NCI-H524 treated with DMSO at 0.1 percent for 48 hours (cell line): ENCODE data around the gene VPS9D1.
A peak's percentile ranks its signal among the peaks of the same experiment; 100 is the strongest.
"Not testable (repeated sequence)": the region's sequence is repeated elsewhere in the genome, so short reads cannot be mapped to it uniquely, and the experiment has no call there.

Source experiments
- DNase-seq: peaks from one replicate; lab custom pipeline; 2025; lab: John Stamatoyannopoulos, UW

VPS9D1 gene

DNA sequence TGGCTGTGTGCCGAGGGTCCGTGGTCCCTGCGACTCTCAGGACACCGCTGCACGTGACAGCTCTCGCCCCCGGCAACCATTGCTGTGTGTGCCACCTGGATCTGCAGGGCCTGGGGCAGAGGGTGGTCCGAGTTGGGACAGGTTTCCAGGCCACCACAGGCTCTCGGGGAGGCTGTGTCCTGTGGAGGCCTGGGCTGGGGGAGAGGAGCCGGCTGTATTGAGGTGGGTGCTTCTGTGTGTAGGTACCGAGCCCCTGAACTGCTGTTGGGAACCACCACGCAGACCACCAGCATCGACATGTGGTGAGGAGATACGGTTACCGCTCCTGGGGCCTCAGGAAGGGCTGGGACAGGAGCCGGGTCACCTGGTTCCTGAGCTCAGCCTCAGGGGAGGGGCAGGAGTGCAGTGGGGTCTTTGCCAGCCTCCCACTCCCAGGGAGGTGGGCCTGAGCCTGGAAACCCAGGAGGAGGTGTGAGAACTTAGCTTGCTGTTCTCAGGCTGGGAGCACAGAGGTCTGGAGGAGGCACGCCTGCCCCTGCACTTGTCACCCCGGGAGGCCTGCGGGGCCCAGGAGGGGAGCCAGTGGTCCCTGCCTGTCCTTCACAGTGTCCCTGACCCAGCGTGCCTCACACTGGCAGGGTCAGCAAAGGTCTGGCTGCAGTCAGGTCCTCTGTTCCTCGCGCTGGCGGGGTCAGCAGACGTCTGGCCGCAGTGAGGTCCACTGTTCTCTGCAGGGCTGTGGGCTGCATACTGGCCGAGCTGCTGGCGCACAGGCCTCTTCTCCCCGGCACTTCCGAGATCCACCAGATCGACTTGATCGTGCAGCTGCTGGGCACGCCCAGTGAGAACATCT, 26.5 kb downstream of the VPS9D1 start:
- DNase-seq = no peak

DNA sequence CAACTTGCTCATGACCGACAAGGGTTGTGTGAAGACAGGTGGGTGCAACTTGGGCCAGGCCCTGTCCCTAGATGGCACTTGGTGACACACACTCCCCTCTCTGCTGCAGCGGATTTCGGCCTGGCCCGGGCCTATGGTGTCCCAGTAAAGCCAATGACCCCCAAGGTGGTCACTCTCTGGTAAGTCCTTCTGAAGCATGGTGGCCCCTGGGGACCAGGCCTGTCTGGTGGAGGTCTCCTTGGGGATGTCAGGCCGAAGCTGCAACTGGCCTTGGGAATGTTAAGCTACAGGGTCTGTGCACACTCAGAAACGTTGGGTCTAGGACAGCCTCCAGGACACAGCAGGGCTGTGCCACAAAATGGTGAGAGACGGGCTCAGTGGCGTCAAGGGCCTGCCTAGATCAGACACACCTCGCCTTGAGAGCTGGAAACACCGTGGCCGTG, 27.4 kb downstream of the VPS9D1 start:
- no peak for DNase-seq

DNA sequence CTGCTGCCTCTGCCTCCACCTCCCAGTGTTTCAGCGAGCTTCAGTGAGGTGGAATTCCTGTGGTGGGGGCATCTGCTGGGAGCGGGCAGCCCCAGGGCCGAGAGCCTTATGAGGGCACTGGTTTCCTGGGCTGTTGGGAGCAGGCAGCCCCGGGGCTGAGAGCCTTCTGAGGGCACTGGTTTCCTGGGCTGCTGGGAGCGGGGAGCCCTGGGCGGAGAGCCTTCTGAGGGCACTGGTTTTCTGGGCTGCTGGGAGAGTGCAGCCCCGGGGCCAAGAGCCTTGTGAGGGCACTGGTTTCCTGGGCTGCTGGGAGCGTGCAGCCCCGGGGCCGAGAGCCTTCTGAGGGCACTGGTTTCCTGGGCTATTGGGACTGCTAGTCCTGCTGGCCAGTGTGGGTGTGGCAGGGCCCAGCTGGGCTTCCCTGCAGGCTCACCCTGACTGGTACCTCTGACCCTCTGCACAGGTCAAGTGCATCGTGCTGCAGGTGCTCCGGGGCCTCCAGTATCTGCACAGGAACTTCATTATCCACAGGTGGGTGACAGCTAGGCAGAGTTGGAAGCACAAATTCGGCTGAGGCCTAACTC, 28.6 kb downstream of the VPS9D1 start:
- no peak for DNase-seq

DNA sequence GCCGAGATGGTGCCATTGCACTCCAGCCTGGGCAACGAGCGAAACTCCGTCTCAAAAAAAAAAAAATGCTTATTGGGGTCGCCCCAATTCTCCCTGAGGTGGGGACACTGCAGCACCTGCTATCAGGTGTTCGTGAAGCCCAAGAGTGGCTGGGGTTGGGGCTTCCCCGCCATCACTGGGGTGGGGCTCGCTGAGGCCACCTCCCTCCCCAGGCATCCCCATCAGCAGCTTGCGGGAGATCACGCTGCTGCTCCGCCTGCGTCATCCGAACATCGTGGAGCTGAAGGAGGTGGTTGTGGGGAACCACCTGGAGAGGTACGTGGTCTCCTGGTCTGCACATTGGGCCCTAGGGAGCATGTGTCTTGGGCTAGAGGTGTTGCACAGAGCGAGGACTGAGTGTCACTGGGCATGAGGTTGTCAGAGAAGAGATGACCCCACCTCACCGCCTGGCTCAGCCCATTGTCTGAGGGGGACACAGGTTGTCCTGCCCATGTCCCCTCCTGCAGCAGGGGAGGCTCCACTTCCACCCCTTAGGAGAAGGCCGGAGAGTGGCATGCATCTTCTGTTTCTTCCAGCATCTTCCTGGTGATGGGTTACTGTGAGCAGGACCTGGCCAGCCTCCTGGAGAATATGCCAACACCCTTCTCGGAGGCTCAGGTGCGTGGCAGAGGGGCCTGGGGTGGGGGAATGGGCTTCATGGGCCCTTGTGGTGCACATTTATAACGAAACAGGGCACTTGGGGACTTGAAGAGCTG, 29.3 kb downstream of the VPS9D1 start:
- DNase-seq = no peak

DNA sequence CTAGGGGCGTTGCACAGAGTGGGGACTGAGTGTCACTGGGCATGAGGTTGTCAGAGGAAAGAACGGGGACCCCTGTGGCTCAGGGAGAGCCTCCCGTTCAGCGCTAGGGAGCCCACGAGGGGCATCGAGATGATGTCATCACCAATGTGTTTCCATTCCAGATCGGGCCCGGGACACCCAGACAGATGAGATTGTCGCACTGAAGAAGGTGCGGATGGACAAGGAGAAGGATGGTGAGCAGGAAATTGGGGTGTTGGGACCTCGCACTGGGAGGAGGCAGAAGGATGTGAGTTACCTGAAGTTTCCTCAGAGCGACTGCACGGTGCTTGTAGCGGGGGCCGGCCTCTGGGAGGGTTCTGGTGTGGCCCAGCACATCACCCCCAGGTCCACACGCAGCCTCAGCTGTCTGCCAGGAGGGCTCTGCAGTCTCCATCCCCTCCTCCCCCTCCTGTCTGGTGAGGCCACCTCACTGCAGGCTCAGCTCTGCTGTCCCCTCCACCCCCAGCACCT, 30.3 kb downstream of the VPS9D1 start:
- DNase-seq = no peak

DNA sequence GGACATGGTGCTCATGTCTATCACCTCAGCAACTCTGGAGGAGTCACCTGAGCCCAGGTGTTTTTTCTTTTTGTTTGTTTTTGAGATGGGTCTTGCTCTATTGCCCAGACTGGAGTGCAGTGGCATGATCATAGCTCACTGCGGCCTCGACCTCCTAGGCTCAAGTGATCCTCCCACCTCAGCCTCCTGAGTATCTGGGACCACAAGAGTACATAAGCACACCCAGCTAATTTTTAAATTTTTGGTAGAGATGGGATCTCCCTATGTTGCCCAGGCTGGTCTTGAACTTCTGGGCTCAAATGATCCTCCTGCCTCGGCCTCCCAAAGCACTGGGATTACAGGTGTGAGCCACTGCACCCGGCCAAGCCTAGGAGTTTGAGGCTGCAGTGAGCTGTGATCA, 31.1 kb downstream of the VPS9D1 start:
- not testable (repeated sequence) for DNase-seq

DNA sequence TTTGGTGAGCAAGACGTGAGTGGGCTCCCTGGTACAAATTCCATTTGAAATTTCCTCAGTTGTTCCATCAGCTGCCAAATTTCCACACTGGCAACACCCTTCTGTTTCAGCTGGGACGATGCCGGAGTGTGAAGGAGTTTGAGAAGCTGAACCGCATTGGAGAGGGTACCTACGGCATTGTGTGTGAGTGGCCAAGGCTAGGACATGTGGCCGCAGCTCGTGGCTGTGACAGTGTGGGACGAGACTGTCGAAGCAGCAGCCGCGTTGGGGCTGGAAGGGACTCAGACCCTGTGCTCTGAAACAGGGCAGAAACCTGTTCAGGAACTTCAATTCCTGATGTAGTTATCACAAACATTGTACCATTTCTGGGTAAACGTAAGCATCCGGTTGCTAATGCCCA, 31.6 kb downstream of the VPS9D1 start:
- DNase-seq = no peak

DNA sequence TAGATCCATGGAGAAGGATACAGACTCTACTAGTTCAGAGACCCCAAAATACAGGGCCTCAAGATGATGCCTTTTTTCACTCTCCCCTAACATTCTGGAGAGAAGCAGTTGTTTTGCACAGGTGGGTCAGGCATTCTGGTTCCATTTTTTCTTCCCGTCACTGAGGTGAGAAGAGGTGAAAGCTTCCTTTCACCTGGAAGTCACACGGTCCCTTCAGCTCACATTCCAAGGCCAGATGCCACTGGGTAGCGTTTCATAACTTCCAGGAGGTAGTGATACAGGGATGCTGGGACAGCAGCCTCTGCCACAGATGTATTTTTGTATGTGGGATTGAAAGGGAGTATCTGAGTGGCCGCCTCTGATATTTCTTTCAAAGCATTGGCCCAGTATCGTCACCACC, 32.3 kb downstream of the VPS9D1 start:
- no peak for DNase-seq

DNA sequence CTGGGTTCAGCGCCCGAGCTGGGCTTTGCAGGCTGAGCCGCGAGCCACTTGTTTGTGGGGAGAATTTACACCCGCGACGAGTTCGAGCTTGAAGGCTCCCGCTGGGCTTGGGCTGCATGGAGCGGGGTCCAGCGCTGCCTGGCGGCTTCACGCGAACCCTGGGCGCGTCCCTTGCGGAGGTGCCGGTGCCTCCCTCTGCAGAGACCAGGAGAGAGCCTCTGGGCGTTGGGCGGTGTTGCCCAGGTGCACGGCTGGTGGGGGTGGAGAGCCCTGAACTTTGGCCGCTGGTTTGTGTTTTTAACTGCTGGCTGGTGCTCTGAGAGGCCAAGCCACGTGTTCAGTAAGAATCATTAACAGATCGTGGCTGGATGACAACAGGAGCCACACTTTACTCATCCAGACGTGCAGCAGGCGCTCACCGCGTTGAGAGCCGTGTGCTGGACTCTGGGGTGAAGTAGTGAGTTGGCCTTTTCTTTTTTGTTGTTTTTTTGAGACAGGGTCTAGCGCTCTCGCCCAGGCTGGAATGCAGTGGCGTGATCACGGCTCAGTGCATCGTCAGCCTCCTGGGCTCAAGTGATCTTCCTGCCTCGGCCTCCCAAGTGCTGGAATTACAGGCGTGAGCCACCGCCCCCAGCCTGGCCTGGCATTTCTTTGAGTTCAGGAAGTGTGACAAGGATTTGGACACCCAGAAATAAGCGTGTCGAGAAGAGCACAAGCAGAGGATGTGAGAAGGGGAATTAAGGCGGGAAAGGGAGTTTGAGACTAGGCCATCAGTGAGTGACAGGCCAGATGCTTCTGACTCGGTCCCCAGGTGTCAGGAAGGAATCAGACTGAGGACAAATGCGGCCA, 33.4 kb downstream of the VPS9D1 start:
- no peak for DNase-seq

DNA sequence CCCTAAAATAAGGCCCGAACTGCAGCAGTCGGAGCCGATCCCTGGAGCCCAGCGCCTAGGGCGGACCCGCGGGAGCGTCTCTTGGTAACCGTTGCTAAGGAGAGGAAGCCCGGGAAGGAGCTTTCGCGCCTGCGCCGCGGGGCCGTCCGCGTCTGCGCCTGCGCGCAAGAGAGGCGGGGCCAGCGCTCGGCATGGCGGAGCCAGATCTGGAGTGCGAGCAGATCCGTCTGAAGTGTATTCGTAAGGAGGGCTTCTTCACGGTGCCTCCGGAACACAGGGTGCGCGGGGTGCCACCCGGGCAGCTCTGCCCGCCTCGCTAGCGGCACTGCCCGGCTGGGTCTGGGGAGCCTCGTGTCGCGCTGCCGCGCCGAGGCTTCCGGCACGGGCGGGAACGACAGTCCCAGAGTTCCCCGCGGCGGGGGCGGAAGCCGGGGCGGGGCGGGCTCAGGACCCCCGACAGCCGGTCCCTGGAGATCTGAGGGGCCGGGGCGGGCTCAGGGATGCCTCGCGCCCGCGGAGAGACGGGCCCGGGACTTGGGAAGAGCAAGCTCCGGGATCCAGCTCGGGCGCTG, 34.1 kb downstream of the VPS9D1 start, which contains the start of gene CDK10:
TSS of gene CDK10 (plus strand) at position 170 of the 572 bp plus-strand sequence. CDS start at position 192, 22 bp downstream.
- DNase-seq = peak; percentile 34

DNA sequence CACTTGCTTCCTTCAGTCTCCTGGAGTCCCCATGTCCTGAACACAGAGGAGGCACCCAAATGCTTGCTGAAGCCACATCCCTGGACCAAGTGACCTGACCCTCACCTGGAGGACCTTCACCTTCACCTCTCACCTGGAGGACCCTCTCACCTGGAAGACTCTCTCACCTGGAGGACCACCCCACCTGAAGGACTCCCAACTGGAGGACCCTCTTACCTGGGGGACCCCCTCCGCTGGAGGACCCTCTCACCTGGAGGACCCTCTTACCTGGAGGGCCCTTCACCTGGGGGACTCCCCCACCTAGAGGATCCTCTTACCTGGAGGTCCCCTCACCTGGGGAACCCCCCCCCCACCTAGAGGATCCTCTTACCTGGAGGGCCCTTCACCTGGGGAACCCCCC, 34.8 kb downstream of the VPS9D1 start:
- no peak for DNase-seq

DNA sequence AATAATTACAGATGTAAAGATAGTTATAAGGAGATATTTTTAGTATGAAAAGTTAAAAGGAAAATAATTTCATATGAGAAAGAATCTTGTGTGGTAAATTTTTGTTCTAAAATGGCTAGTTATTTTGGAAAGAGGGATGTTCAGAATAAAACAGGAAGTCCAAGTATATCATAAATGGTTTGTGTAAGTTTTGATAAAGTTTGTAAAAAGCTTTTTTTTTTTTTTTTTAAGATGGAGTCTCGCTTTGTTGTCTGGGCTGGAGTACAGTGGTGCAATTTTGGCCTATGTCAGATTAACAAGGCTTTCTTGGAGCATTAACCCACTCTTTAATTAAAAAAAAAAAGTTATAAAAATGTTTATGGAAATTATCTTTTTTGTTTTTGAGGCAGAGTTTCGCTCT, 42.4 kb downstream of the VPS9D1 start:
- DNase-seq = no peak

DNA sequence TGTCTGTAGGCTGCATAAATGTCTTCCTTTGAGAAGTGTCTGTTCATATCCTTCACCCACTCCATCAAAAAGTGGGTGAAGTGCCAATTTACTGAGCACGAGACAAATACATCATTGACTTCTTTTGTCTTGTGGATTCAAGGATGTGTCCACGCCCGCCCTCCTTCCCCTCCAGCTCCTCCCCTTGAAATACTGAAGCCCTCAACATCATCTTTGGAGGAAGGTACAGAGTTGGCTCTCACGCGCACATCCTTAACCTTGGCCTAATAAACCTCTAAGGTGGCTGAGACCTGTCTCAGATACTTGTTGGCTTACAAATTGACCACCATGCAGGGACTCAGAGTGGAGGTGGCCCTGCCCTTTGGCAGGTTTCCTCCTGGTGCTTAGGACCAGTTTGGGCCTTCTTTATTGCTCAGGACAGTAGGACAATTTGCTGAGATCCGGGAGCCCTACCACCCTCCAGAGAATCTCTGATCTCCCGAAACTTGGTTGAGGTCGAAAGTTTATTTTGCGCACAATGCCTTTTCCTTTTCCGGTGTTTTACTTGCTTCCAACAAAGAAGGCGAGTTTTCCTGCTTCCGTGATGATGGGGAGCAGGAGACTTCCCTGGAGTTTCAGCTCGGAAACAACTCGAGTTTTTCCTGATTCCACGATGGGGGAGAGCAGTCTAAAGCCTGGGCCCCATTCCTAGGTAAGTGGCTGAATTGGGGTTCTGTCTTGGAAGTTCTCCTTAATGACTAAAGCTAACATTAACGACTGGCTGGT, 48.3 kb downstream of the VPS9D1 start:
- no peak for DNase-seq

DNA sequence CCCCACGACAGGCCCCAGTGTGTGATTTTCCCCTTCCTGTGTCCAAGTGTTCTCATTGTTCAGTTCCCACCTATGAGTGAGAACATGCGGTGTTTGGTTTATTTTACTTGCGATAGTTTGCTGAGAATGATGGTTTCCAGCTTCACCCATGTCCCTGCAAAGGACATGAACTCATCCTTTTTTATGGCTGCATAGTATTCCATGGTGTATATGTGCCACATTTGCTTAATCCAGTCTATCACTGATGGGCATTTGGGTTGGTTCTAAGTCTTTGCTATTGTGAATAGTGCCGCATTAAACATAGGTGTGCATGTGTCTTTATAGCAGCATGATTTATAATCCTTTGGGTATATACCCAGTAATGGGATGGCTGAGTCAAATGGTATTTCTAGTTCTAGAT, 49.1 kb downstream of the VPS9D1 start:
- not testable (repeated sequence) for DNase-seq

DNA sequence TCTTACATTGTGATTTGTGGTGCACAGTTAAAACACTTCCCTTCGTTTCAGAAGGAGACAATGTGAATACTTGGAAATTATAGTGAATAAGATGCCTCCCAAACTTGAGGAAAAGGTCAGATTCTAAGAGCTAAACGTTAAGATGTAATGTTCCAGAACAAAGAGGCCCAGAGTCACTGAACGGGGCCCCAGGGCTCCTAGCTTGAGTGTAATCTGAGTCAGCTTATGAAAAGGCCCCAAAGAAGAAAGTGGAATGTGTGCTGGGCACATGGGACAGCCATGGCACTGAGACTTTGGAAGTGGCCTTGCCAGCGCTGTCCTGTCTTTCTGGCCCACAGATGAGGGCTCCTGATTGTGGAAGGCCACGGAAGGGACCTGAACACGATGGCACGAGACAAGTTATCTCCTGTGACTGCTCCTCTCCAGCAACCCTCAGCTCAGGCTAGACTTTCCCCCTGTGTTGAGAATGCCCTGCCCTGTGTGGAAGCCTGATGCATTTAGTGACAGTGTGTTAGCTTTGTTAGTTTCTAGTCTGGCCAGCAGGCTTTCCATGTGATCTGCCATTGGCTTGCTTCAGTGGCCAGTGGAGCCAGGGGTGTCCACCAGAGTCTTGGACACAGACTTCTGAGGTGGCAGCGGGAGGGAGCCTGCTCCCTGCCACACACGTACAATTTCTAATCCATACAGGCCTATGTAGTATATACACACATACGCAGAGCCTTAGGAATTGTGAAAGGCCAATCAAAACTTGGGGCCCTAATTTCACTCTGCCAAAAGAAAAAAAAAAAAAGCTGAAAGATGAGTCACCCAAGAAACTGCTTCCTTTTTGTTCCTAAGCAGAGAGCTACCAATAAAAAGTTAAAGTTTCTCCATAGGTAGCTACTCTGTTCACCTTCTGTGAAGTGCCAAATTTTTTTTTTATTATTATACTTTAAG, 49.9 kb downstream of the VPS9D1 start:
- no peak for DNase-seq

DNA sequence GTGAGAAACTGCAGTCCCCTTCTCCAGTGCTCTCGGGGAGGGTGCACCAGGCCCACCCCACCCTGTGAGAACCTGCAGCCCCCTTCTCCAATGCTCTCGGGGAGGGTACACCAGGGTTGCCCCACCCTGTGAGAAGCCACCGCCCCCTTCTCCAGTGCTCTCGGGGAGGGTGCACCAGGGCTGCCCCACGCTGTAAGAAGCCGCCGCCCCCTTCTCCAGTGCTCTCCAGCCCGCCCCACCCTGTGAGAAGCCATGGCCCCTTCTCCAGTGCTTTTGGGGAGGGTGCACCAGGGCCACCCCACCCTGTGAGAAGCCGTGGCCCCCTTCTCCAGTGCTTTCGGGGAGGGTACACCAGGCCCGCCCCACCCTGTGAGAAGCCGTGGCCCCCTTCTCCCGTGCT, 50.9 kb downstream of the VPS9D1 start:
- no peak for DNase-seq

DNA sequence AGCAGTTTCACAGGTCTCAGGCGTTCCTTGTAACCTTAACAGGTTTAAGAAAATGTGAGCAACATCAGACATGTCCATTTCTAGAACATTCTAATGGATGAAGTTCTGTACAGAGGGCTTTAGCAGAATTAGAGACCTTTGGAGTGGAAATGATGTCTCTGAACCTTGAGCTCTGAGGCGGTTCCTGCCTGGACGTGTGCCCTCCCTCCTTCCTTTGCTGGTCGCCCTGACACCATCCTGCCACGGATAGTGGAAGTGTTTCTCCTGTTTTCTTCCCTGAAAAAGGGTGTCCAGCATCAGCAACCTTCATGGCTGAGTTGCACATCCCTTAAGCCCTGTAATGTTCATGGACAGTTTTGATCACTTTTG, 51.9 kb downstream of the VPS9D1 start:
- DNase-seq = no peak

DNA sequence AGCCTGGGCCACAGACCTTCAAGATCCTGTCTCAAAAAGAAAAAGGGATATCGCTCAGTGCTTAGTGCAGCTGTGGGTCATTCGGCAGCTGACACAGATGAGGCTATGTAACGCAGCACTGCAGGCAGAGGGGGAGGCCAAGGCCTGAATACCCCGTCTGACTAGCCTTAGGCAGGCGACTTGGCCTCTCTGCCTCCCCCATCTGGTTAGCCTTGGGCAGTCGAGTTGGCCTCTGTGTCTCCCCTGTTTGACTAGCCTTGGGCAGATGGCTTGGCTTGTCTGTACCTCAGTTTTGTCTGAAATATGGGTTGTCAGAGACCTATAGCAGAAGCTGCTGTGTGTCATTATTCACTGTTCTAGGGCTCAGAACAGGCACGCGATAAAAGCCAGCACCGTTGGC, 53.1 kb downstream of the VPS9D1 start:
- no peak for DNase-seq

DNA sequence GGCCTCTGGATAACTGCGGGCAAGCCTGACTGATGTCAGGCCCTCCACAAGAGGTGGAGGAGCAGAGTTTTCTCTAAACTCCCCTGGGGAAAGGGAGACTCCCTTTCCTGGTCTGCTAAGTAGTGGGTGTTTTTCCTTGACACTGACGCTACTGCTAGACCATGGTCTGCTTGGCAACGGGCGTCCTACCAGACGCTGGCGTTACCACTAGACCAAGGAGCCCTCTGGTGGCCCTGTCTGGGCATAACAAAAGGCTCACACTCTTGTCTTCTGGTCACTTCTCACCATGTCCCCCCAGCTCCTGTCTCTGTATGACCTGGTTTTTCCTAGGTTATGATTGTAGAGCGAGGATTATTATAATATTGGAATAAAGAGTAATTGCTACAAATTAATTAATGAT, 53.7 kb downstream of the VPS9D1 start:
- DNase-seq = not testable (repeated sequence)
